CD4-positive, alpha-beta T cell treated with Interleukin-6 for 4 hours (primary cell): ENCODE measurements around the gene KSR1.
"Not testable (repeated sequence)": the region's sequence is repeated elsewhere in the genome, so short reads cannot be mapped to it uniquely, and the experiment has no call there.

Experiments
- DNase-seq: peaks from one replicate; pipeline ENCODE4 v3.0.0-alpha.2; 2020; ENCODE audit warnings: mixed read lengths

Gene KSR1

GRCh38 chr17:27427166-27427862 is 28.9 kb upstream of the KSR1 start:
- not testable (repeated sequence) for DNase-seq

DNA sequence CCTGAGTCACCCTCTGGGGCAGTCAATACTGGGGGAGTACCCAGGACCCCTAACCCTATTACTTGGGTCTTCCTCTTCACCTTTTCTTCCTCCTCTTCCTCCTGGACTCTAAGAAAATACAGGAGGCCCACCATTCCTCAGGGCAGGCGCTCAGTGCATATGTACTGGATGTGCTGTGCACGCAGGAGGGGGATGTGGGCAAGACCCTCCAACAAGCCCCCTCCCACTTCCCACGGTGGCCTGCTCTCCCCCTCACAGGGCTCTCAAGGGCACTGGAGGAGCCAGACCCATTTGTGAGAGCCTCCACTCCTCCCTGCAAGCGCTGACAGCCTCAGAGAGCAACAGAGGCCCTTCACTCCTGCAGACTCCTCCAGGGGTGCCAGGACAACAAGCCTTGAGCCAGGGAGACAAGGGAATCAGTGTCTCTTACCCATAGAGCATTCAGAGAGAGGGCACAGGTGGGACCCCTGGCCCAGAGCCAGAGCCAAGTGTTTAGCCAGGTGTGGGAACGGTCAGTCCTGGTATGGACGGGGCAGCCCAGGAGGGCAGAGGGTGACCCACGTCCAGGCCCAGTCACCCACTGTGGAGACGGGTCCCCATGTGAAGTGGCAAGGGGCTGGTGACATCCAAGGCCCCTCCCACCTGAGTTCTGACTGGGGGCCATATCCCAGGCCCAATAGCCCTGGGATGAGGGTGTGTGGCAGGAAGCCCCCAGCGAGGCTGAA is 27.3 kb upstream of the KSR1 start:
- DNase-seq: no peak

GRCh38 chr17:27429666-27430382 is 26.4 kb upstream of the KSR1 start:
- DNase-seq: no peak

DNA sequence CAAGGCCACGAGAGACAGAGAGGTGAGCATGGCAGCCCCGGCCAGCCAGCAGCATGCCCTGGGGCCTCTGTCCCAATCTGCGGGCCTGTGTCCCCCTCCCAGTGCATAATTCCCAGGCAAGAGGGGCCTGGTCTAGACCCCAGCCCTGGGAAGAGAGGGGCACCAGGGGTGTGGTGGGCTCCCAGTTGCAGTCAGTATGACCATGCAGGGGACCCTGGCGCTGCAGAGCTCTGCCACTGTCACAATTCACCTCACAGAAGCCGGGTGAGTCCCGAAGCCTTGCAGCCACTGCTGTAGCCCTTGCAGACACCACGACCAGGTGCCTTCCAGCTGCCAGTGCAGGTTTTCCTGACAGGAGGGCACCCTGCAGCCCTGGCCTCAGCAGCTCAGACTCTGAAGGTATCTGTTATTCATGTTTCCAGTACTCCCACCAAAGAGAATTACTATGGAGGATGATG is 25.8 kb upstream of the KSR1 start:
- DNase-seq: no peak

DNA sequence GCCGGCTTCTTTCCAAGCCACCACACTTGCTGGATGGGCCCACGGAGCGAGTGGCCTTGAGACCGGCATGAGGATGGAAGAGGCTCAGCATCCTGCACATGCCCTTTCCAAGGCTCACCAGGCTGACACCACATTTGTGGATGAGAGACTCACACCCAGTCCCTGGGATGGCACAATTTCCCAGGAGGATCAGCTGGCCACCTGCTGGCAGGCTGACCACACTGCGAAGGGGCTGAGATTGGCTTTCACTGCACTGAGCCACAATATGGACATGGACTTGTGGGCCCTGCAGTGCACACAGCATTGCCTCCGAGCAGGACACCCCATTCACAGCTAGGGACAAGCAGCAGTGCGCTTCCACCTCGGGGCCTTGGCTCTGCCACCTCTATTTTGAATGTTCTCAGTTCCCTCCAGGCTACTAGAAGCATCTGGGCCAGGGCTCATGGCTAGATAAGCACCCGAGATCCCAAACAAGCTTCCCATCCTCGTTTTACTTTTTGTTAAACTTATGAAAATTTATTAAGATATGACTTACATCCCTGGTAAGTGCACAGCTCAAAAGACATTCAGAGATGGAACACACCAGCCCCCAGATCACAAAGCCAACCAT is 25.3 kb upstream of the KSR1 start:
- peak; percentile 15 for DNase-seq

DNA sequence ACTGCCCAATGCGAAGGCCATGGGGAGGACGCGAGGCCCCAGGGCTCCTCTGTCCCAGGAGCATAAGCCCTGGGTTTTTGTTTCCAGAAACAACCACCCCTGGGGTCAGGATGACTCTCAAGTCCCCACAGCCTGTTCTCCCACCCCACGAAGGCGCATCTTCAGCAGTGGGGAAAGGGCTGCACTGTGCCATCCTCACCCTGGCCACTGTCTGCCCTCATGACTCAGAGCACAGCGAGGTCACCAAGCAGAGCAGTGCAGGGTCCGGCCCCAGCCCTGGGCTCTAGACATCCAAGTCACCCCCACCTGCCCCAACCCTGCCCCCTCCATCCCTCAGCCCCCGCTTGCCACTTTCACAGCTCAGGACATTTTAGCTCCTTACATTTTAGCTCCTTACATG is 22.7 kb upstream of the KSR1 start:
- no peak for DNase-seq

DNA sequence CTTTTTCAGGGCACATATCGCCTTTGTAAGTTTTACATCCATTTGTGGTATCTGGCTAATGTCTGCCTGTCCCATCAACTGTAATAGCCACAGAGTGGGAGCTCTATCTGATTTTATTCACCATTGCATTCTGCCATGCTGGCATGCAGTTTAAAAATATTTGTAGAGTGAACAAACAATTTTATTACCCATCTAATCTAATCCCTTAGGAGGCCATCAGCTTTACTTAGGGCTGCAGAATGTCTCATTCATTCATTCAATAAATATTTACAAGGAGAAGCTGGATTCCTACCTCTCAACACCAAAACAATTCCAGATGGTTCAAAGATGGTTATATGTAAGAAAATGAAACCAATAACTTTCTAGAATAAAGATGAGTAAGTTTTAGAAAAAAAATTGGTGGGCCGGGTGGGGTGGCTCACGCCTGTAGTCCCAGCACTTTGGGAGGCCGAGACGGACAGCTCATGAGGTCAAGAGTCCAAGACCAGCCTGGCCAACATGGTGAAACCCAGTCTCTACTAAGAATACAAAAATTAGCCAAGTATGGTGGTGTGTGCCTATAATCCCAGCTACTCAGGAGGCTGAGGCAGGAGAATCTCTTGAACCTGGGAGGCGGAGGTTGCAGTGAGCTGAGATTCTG is 20.7 kb upstream of the KSR1 start:
- DNase-seq: not testable (repeated sequence)

GRCh38 chr17:27438348-27438998 is 17.8 kb upstream of the KSR1 start:
- no peak for DNase-seq

DNA sequence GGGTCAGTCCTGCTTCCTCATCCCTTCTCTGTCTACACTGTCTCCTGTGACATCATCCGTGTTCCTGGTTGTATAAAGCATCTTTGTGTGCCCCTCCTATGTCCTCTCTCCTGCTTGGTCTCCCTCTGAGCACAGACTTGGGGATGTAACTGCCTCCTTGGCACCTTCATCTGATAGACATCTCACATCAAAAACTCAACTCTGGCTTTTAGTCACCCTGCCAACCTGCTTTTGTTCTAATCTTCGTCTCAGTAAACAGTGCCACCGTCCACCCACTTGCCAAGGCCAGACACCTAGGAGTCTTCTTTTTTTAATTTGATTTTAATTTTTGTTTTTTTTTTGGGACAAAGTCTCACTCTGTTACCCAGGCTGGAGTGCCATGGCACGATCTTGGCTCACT is 16.9 kb upstream of the KSR1 start:
- DNase-seq: no peak

GRCh38 chr17:27442702-27443101 is 13.5 kb upstream of the KSR1 start:
- no peak for DNase-seq

GRCh38 chr17:27443491-27443890 is 12.8 kb upstream of the KSR1 start:
- no peak for DNase-seq

GRCh38 chr17:27445971-27446370 is 10.3 kb upstream of the KSR1 start:
- no peak for DNase-seq

DNA sequence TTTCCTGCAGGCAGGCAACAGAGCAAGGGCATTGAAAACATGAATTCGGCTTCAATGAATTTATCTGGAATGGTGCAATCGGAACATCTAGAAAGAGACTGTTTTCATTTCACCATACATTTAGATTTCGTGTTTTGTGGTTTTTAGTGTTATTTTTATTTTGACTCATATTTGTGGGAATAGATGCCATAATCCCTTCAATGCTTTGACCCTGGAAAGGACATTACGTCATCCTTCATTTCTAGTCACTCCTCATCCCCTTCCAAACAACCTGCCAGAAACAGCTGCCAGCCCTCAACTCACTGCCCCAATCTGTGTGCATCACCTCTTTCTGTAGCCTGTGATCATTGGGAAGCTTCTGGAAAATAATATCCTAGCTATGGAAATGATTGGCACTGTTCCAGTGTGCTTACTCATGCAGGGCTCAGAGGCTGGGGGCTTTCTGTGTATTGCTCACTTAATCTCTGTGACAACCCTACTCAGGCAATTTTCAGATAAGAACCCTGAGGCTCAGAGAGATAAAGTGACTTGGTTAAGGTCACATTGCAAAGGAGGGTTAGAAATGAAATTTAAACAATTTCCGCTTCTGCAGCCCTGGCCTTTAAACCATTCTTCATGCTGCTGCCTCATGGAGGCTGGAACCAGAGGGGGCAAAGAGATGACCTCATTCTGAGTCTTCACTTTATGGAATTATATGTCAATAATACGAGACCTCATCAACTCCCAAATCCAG is 9.5 kb upstream of the KSR1 start:
- no peak for DNase-seq

DNA sequence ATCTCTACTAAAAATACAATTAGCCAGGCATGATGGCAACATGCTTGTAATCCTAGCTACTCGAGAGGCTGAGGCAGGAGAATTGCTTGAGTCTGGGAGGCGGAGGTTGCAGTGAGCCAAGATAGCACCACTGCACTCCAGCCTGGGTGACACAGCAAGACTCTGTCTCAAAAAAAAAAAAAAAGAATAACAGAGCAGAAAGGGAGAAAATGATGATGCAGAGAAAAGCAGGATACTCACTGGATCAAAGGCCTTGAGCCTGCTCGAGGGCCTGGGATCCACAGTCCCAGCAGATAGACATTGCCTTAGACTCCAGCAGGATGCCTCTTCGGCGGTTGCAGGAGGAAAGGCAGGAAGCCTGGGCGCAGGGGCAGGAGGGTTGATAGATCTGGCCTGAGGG is 7.7 kb upstream of the KSR1 start:
- not testable (repeated sequence) for DNase-seq

- DNase-seq: no peak
Observed at GRCh38 chr17:27449541-27449940, 6.7 kb upstream of the KSR1 start.

- no peak for DNase-seq
Observed at GRCh38 chr17:27449988-27450387, 6.3 kb upstream of the KSR1 start.

GRCh38 chr17:27450416-27450815 is 5.8 kb upstream of the KSR1 start:
- DNase-seq: no peak

- no peak for DNase-seq
Observed at GRCh38 chr17:27451906-27452305, 4.3 kb upstream of the KSR1 start.

- no peak for DNase-seq
Observed at GRCh38 chr17:27452828-27453227, 3.4 kb upstream of the KSR1 start.

GRCh38 chr17:27453471-27453870 is 2.8 kb upstream of the KSR1 start:
- no peak for DNase-seq

DNA sequence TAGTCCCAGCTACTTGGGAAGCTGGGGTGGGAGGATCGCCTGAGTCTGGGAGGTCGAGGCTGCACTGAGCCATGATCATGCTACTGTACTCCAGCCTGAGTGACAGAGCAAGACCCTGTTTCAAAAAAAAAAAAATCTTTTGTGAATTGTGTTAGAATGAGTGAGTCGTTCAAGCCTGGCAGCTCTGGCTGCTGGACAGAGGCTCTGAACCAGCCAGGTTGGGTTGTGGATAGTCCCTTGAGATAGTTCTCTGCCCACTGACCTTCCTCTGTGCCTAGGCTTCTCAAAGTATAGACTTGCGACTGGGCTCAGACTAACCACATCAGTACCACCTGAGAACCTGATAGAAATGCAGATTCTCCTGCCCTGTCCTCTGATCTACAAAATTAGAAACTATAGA is 2.2 kb upstream of the KSR1 start:
- no peak for DNase-seq
